Glomerular visceral epithelial cell (primary cell): ENCODE results near the gene TOP2A.

ENCODE experiments used
- DNase-seq: peaks from one replicate; pipeline ENCODE4 v3.0.0-alpha.2; 2016; ENCODE audit errors: extremely low spot score

The TOP2A gene, protein sequence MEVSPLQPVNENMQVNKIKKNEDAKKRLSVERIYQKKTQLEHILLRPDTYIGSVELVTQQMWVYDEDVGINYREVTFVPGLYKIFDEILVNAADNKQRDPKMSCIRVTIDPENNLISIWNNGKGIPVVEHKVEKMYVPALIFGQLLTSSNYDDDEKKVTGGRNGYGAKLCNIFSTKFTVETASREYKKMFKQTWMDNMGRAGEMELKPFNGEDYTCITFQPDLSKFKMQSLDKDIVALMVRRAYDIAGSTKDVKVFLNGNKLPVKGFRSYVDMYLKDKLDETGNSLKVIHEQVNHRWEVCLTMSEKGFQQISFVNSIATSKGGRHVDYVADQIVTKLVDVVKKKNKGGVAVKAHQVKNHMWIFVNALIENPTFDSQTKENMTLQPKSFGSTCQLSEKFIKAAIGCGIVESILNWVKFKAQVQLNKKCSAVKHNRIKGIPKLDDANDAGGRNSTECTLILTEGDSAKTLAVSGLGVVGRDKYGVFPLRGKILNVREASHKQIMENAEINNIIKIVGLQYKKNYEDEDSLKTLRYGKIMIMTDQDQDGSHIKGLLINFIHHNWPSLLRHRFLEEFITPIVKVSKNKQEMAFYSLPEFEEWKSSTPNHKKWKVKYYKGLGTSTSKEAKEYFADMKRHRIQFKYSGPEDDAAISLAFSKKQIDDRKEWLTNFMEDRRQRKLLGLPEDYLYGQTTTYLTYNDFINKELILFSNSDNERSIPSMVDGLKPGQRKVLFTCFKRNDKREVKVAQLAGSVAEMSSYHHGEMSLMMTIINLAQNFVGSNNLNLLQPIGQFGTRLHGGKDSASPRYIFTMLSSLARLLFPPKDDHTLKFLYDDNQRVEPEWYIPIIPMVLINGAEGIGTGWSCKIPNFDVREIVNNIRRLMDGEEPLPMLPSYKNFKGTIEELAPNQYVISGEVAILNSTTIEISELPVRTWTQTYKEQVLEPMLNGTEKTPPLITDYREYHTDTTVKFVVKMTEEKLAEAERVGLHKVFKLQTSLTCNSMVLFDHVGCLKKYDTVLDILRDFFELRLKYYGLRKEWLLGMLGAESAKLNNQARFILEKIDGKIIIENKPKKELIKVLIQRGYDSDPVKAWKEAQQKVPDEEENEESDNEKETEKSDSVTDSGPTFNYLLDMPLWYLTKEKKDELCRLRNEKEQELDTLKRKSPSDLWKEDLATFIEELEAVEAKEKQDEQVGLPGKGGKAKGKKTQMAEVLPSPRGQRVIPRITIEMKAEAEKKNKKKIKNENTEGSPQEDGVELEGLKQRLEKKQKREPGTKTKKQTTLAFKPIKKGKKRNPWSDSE (N-terminal part only)

DNA sequence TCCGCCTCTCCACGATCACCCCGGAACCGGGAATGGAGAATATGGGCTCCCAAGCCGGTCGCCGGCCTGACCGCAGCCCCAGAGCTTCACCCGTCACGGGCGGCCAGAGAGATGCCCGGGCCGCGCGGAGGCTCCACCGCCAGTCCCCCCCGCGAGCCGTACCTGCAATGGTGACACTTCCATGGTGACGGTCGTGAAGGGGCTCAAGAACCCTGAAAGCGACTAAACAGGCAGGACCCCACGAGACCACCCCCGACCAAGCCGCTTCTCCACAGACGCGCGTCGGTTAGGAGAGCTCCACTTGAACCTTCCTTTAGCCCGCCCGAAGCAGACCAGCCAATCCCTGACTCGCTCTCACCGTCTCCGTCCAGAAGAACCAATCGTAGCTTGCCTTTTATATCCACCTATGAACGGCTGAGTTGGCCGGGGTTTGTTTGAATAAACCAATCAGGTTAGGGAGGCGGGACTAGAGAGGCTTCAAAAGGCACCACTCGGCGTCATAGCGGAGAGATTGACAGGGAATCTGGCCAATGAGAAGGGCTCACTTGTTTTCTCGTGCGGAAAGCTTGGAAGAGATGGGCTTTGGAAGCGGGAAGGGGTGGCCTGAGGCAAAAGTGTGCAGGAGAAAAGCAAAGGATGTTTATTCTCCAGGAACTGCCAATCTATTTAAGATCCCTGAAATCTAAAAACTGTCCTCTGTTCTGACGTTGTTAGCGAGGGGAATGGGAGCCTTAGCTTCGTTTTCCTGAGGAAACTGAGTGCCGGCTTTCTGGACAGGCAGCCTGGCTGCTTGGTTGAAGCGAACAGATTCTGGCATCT is at the start of gene TOP2A:
TOP2A (minus strand) TSS at position 288 of the 819 bp plus-strand sequence; CDS start at position 183, 105 bp downstream.
- peak; percentile 100 for DNase-seq

DNA sequence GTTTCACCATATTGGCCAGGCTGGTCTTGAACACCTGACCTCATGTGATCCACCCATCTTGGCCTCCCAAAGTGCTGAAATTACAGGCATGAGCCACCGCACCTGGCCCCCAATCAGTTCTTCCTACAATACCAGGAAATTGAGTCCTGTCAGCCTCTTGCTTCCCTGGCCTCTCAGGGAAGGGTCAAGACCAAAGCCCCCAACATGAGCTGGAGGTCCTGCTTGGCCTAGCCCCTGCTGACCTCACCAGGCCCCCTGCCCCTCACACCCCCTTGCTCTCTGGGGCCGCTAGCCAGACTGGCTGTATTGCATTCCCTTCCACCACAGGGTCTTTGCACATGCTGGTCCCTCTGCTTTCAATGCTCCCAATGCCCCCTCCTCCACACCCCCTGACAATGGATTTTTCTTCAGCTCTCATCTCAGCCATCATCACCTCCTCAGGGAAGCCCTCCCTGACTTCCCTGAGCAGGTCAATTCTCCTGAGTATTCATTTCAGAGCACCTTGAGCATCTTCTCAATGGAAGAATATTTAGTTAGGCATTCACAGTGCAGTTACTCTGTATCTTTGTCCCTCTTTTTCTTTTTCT is 49.7 kb upstream of the TOP2A start:
- no peak for DNase-seq

DNA sequence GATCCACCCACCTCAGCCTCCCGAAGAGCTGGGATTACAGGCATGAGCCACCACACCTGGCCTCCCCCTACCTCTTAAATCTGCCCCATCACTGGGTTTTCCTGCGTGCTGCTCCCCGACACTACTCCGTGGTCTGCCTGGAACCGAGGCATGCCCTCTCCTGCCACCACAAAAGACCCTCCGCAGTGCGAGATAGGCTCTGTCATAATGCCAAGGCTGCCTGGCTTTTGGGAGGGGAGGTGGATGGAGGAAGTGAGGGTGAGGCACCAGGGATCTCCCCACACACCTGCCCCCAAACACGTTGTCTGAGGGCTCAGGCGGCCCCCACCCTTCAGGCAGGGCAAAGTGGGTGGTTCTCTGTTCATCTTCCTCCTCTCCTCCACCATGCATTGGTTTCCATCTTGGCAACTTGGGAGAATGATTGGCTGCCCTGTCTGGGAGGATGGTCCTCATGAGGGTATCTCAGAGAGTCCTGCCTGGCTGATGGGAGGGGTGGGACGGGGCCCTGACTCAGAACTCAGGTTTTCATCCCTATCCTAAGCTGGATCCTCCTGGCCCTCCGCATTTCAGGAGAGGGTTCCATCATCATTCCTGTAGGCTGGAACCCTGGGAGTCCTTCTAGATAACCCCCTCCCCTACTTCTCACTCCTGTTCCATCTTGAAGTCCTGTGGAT is 48.7 kb upstream of the TOP2A start:
- DNase-seq, result no peak

DNA sequence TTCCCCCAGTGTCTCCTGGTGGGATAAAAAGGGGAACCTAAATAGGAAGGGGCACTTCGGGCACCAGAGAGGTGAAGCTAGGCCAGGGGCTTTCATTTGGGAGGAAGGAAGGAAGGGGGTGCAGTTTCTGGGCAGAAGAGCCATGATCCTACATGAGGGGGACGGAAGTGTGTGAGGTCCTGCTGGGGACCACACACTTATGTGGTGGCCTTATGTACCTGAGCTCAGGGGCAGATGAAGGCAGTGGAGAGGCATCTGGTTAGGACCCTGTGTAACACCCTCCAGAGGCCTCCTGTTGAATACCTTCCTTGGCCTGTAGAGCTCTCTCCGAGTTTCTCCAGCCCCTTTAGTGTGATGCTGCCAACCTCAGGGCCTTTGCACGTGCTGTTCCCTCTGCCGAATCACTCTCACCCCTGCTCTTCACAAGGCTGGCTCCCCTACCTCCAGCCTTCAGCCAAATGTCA is 46.7 kb upstream of the TOP2A start:
- DNase-seq, result no peak

GRCh38 chr17:40463122-40463550 is 45.4 kb upstream of the TOP2A start:
- DNase-seq, result no peak

GRCh38 chr17:40462343-40463121 is 44.8 kb upstream of the TOP2A start:
- DNase-seq, result no peak

DNA sequence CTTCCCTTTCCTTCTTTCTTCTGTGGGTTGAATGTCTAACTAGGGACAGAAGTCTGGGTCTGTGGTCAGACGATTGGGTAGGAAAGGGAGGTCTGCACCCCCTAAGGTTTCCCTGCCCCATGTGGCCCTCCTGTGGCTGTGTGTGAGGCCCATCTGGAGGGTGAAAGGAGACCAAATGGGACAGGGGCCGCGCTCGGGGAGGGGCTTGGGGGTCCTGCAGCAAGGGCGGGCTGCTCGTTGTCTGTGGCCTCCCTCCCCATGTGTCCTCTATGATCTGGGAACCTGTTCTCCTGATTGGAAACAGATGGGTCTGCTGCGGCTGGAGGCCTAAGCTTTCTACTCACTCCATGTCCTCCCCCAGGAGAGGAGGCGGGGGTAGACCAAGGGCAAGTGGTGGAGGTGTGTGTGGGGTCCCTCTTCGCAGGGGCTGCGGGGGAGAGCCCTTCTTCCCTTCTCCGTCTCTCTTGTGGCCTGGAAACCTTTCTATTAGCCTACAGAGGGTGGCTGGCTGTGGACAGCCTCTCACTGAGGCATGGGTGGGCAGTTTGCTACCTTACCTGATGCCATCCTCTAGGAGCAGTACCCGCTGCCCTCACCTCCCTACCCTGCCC is 44.1 kb upstream of the TOP2A start:
- no peak for DNase-seq

DNA sequence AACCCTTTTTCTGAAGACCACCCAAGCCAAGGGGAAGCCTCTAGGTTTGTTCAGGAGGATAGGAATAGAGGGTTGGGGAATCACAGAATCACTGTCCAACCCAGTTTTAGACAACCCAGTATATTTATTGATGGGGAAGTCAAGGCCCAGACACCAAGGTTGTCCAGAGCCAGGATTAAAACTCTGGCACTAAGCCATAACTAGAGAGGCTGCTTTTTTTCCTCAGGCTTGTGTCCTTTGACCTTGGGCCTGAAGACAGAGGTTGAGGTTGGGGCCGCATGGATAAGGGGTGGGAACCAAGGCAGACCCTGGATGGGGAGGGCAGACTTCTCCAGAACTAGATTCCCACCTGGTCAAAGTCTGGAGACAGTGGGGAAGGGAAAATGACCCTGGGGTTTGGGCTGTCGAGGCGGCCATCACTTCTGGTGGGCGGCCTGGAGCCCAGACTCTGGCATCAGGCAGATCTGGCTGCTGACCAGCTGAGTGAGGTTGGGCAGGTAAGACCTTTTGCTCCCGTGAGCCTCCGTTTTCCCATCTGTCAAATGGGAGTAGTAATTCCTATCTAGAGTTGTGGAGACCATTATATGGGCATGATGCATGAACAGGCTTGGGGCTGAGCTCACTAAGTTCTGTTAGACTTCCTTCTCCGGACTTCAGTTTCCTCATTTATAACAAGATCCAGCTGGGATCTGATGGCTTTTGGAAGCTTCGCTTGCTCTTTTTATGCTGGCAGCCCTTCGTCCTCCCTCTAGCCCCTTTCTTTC is 43.5 kb upstream of the TOP2A start:
- no peak for DNase-seq

GRCh38 chr17:40460604-40460967 is 42.9 kb upstream of the TOP2A start:
- DNase-seq, result no peak

DNA sequence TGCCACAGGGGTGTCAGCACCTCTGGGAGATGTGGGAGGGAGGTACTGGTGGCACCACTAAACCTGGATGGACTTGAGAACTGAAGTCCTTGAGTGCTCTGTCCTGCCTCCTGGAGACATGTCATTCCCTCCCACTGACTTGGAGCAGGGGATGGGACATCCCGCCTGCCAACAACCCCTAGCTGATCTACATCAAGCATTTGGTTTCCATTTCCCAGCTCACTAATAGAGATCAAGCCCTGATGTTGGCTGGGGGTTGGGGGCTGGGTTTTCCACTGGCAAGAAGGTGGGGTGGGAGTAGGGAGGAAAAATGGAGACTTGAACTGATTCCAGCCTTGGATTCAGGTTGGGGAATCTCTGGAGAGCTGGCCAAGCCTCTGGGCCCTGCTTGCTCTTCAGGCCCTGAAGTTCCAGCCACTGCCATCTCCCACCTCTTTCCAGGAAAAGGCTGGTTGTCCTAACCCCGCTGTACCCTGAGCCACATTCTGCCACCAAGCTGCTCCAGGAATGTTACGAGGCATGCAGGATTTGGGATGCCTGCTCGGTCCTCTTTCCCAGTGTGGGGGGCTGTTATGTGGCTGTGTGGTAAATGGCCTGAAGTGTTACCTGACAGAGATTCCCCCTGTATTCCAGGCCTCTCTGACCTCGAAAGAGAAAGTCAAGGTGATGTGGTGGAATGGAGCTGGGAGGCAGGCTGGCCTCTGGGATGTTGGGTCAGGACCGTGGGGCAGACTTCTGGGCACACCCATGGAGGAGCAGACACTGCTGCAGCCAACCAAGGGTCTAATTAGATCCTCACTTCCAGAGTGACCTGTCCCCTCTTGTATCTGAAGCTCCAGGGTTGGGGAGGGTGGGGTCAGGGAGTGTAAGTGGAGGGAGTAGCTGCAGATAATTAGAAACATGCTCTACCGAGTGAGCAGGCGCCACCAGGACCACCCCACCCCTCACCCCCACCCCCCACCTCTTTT is 42.2 kb upstream of the TOP2A start:
- no peak for DNase-seq

DNA sequence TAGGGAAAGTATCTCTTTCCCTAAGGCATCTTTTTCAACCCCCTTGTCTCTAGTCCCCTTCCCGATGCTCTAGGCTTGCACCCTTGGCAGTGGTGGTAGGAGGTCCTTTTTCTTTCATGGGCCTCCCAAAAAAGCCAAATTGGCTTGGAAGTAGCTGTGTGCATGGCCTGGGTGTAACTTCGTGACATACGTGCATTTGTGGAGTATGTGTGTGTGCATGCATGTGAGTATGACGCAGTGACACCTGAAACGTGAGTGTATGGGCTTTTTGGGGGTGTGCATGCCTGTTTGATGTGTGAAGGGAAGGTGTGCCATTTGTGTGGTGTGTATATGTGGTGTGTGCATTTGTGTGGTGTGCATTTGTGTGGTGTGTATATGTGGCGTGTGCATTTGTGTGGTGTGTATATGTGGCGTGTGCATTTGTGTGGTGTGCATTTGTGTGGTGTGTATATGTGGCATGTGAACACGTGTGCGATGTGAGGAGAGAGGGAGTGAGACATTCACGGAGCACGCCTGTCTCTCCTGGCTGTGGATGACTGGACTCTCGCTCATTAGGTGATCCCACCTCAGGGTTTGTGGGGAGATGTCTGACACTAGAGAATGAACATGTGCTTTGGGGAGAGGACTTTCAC is 41.3 kb upstream of the TOP2A start:
- no peak for DNase-seq

DNA sequence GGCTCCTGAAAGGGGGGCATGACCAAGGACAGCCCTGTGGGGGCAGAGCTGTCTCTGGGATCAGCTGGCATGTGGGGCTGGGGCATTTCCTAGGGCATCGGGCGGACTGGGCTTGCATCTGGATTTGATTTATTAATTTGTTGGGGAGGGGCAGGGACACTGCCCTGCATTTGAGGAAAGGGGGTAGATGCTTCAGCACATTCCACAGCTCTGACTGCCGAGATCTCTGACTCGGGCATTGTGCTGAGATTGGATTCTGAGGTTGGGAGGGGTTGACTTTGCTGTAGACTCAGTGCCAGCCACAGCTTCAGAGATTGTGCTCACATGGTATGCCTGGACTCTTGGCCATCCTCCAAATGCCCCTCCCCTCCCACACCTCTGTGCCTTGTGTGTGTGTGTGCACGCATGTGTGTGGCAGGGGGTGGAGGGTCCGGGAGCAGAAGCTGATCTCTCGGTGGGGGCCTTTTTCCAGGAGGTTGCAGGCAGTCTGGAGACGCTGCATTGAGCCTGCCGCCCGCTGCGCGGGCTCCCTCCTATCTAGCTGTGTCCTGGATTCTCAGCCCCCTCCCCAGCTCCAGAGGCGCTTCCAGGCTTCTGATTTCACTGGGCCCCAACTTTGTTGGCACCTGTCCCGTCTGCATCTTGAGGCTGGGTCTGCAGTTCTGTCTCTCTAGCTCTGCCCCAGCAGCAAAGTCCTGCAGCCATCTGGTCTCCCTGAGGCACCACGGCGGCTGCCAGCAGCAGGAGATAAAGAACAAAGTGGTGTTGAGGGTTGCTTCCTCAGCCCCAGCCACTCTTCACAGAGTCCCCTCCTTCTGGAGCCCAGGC is 40.5 kb upstream of the TOP2A start:
- DNase-seq, result peak; percentile 37

- DNase-seq, result no peak
Measured at GRCh38 chr17:40457369-40457768, 39.7 kb upstream of the TOP2A start.

GRCh38 chr17:40456396-40456951 is 38.8 kb upstream of the TOP2A start:
- no peak for DNase-seq

DNA sequence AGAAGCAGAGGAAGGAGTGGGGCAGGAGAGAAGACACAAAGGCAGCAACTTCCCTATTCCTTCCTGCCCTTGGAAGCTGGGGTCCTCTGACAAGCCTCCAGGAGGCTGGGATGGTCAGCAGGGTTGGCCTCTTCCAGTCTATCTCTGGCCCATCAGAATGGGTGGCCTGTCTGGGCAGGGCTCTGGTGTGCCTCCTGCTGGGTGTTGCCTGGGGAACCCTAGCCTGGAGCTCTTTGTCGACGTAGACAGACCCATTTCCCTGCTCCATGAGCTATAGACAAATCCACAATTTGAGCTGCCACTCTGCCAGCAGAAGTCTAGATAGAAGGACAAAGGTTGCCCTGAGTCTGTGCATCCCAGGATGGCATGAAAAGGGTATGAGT is 36.9 kb upstream of the TOP2A start:
- no peak for DNase-seq
